SK-N-SH (cell line): ENCODE measurements around the gene ADRA1B. TPM values are rescaled to one million over a fixed set of nuclear protein-coding genes. Genes with fewer than 3 reads are reported as not detected.
A peak's percentile ranks its signal among the peaks of the same experiment; 100 is the strongest.

Experiments used
- CTCF ChIA-PET: fragments of 300-600, 350-600 bp; formaldehyde crosslinking; extraction: SDS; loops from one replicate; lab custom pipeline; 2021; lab: Yijun Ruan, JAX
- POLR2A ChIA-PET: fragments of 350-600 bp; sonication (Branson Sonifier 250); formaldehyde crosslinking; extraction: SDS; loops from one replicate; lab custom pipeline; 2020; ENCODE audit warnings: antibody characterized with exemption, inconsistent platforms; lab: Yijun Ruan, JAX
- DNase-seq: peaks from one replicate; pipeline ENCODE4 v3.0.0; 2012
- H2AFZ ChIP-seq: fragments of 200-600 bp; sonication (generic); 2 replicates; pipeline ENCODE4 v1.8.1; 2016; ENCODE audit warnings: antibody characterized with exemption, mild to moderate bottlenecking, low read depth
- H3F3A ChIP-seq: fragments of 200-600 bp; sonication (generic); replicated peaks from 2 replicates; pipeline ENCODE3; 2016; ENCODE audit warnings: antibody characterized with exemption, mild to moderate bottlenecking; ENCODE audit not compliant: insufficient read depth
- H3K27ac ChIP-seq, 2 experiments: fragments of 200-500 bp in 1 of 2; fragments of 200-600 bp in 1 of 2; sonication (Bioruptor generic) in 1 of 2; sonication (generic), shearing (Covaris generic) in 1 of 2; 2 replicates each; pipeline versions ENCODE4 v1.5.1 to v1.6.1; 2014 to 2016; ENCODE audit warnings: low read depth in 2 of 2, inconsistent platforms in 1 of 2, low read length in 1 of 2, mild to moderate bottlenecking in 1 of 2, mixed read lengths in 1 of 2
- H3K27me3 ChIP-seq: fragments of 200-600 bp; sonication (generic), shearing (Covaris generic); 2 replicates; pipeline ENCODE4 v1.6.1; 2016; ENCODE audit warnings: mixed run types; ENCODE audit not compliant: insufficient read depth
- H3K36me3 ChIP-seq, 2 experiments: fragments of 200-500 bp in 1 of 2; fragments of 200-600 bp in 1 of 2; sonication (Bioruptor generic) in 1 of 2; sonication (generic) in 1 of 2; replicated peaks in 1 of 2; 2 replicates each; pipeline versions ENCODE3 to v1.5.1; 2014 to 2016; ENCODE audit warnings: low read length in 1 of 2, mild to moderate bottlenecking in 1 of 2; ENCODE audit not compliant: insufficient read depth in 2 of 2, control insufficient read depth in 1 of 2
- H3K4me1 ChIP-seq, 2 experiments: fragments of 200-500 bp in 1 of 2; fragments of 200-600 bp in 1 of 2; sonication (Bioruptor generic) in 1 of 2; sonication (generic), shearing (Covaris generic) in 1 of 2; 2 replicates each; pipeline versions ENCODE4 v1.5.1 to v1.6.1; 2014 to 2016; ENCODE audit warnings: low read depth in 1 of 2, low read length in 1 of 2, mixed run types in 1 of 2; ENCODE audit not compliant: insufficient read depth in 2 of 2, control insufficient read depth in 1 of 2
- H3K4me2 ChIP-seq: fragments of 200-600 bp; sonication (generic), shearing (Covaris generic); 2 replicates; pipeline ENCODE4 v1.6.1; 2017; ENCODE audit warnings: mixed run types
- H3K4me3 ChIP-seq, 2 experiments: fragments of 200-500 bp in 1 of 2; fragments of 200-600 bp in 1 of 2; sonication (Bioruptor generic) in 1 of 2; sonication (generic), shearing (Covaris generic) in 1 of 2; 2 replicates each; pipeline versions ENCODE4 v1.5.1 to v1.8.1; 2014 to 2016; ENCODE audit warnings: low read depth in 2 of 2, inconsistent platforms in 1 of 2, low read length in 1 of 2, mild to moderate bottlenecking in 1 of 2, mixed read lengths in 1 of 2, moderate library complexity in 1 of 2
- H3K79me2 ChIP-seq: fragments of 200-600 bp; sonication (generic); 2 replicates; pipeline ENCODE4 v1.8.1; 2017; ENCODE audit warnings: mild to moderate bottlenecking; ENCODE audit not compliant: insufficient read depth
- H3K9ac ChIP-seq: fragments of 200-600 bp; sonication (generic); 2 replicates; pipeline ENCODE4 v1.6.1; 2017; ENCODE audit warnings: mixed run types
- H3K9me2 ChIP-seq: fragments of 200-600 bp; sonication (generic); 2 replicates; pipeline ENCODE4 v1.6.1; 2017; ENCODE audit warnings: mixed run types
- H3K9me3 ChIP-seq: fragments of 200-600 bp; sonication (generic); 2 replicates; pipeline ENCODE4 v1.6.1; 2017; ENCODE audit warnings: mixed run types, mild to moderate bottlenecking, moderate library complexity
- H4K20me1 ChIP-seq: fragments of 200-600 bp; sonication (generic); 2 replicates; pipeline ENCODE4 v1.6.1; 2017; ENCODE audit warnings: mild to moderate bottlenecking, mixed run types; ENCODE audit not compliant: insufficient read depth
- ELF1 ChIP-seq: IDR thresholded peaks from 2 replicates; pipeline ENCODE4 v1.4.0; 2012
- FOXJ3 ChIP-seq: sonication (generic); formaldehyde crosslinking; IDR thresholded peaks from 2 replicates; pipeline ENCODE4 v1.5.1; 2020; ENCODE audit warnings: mild to moderate bottlenecking, missing genetic modification reagents
- GABPA ChIP-seq: IDR thresholded peaks from 2 replicates; pipeline ENCODE4 v1.4.0; 2012; ENCODE audit warnings: low read depth, mild to moderate bottlenecking
- GATA2 ChIP-seq: sonication (generic); formaldehyde crosslinking; IDR thresholded peaks from 2 replicates; pipeline ENCODE4 v1.5.0; 2020; ENCODE audit warnings: mild to moderate bottlenecking, missing genetic modification reagents
- NRF1 ChIP-seq: IDR thresholded peaks from 2 replicates; pipeline ENCODE4 v1.6.1; 2012; ENCODE audit warnings: low read depth, mild to moderate bottlenecking, low read length
- POLR2AphosphoS5 ChIP-seq: IDR thresholded peaks from 2 replicates; pipeline ENCODE4 v1.6.1; 2012; ENCODE audit warnings: low read depth, low read length
- RCOR1 ChIP-seq: fragments of 150-350 bp; IDR thresholded peaks from 2 replicates; pipeline ENCODE4 v1.6.1; 2017; ENCODE audit warnings: antibody characterized with exemption, low read length
- RFX5 ChIP-seq: IDR thresholded peaks from 2 replicates; pipeline ENCODE4 v1.6.1; 2012; ENCODE audit warnings: mild to moderate bottlenecking, improper control_type of control experiment, low read length
- RXRA ChIP-seq: IDR thresholded peaks from 2 replicates; pipeline ENCODE4 v1.4.0; 2012; ENCODE audit warnings: low read depth, mild to moderate bottlenecking, borderline replicate concordance
- SIN3A ChIP-seq: IDR thresholded peaks from 2 replicates; pipeline ENCODE4 v1.6.1; 2012; ENCODE audit warnings: low read depth, mild to moderate bottlenecking, low read length, moderate library complexity, borderline replicate concordance
- SMC3 ChIP-seq: IDR thresholded peaks from 2 replicates; pipeline ENCODE4 v1.6.1; 2012; ENCODE audit warnings: low read depth, low read length, improper control_type of control experiment
- TCF12 ChIP-seq: IDR thresholded peaks from 2 replicates; pipeline ENCODE4 v1.4.0; 2012
- WGBS: methylation state at CpG from one replicate; pipeline ENCODE4 v1.1.6; 2017; ENCODE audit warnings: low lambda C conversion rate; 5-methylcytosine and 5-hydroxymethylcytosine counted together
- polyA plus RNA-seq, 3 experiments: library from polyadenylated mRNA; depleted of rRNA; stranded (reverse); fragments of >200 nt; gene quantifications; 2 replicates each; pipeline ENCODE4 v1.2.3, GENCODE V29; 2012
- TF ChIP-seq, protein P1 (sequence below): fragments of 150-350 bp; IDR thresholded peaks from 2 replicates; pipeline ENCODE4 v1.6.1; 2016; ENCODE audit warnings: mild to moderate bottlenecking, low read depth, low read length
- TF ChIP-seq, protein P2 (sequence below): IDR thresholded peaks from 2 replicates; pipeline ENCODE4; 2012
- TF ChIP-seq, protein P3 (sequence below): IDR thresholded peaks from 2 replicates; pipeline ENCODE4 v1.4.0; 2012; ENCODE audit warnings: low read depth, borderline replicate concordance
- TF ChIP-seq, protein P4 (sequence below): fragments of 150-350 bp; IDR thresholded peaks from 2 replicates; pipeline ENCODE4 v1.6.1; 2017; ENCODE audit warnings: antibody characterized with exemption, low read length, low read depth, borderline replicate concordance
- TF ChIP-seq, protein P5 (sequence below): IDR thresholded peaks from 2 replicates; pipeline ENCODE4 v1.4.0; 2012; ENCODE audit warnings: low read depth, borderline replicate concordance
- TF ChIP-seq, protein P6 (sequence below): IDR thresholded peaks from 2 replicates; pipeline ENCODE4 v1.4.0; 2012; ENCODE audit warnings: low read depth

The ADRA1B gene
- polyA plus RNA-seq, 1 of the 3 experiments (the other 2 are of a cell fraction) = 2.2 TPM

DNA sequence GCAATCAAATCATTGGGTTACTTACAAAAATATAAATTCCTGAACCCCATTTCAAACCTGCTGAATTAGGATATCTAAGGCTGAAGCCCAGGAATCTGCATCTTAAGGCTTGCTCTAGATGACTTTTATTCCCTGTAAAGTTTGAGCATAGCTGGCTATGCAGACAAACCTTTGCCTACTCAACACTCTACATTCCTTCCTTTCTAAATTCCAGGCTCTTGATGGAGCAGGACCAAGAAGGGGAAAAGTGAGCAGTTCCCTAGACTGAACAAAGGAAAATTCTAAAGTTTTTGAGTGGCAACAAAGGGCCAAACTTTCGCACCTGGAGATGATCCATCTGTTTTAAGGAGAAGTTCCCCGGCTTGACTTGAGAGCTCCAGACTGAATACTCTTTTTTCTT lies 9.8 kb upstream of the ADRA1B start (continued):
- no peak for TF ChIP-seq SIN3A

DNA sequence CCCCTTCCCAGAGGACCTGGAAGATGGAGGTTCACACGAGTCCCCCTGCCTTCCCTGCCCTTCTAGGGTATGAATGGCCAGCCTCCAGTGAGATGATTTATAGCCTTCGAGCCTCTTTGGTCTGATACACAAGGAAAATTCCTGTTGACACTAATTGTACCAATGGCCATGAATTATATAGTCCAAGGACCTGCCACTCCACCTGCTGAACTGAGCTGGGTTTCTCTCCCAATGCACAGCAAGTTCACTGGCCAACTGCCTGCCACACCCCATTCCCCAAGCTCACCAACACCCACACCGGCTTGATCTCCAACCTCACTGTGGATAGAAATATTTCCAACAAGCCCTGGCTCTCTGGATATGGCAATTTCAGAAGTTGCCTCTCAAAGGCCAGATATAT lies 9.3 kb upstream of the ADRA1B start:
- H4K20me1 ChIP-seq = no peaks in the 10 kb centered on the region
- H3K79me2 ChIP-seq = no peaks in the 10 kb centered on the region
- DNase-seq = no peak
- H3K4me3 ChIP-seq = no peak overlapping the region
- no peak overlapping the region for H2AFZ ChIP-seq
- H3K4me2 ChIP-seq = no peak overlapping the region; the same call in 1 of the 2 replicates
- H3K27ac ChIP-seq = peak overlapping the region in 1 of 2 experiments; percentile 54; a peak in 1 of 4 replicates
- H3K9ac ChIP-seq = no peak overlapping the region
- CTCF ChIA-PET = no interaction called here
- peaks cover 41% of the 10 kb centered on the region for H3F3A ChIP-seq
- 46% methylated on average over 3 of the region's 3 CpGs for WGBS
- POLR2A ChIA-PET = no interaction called here
- H3K4me1 ChIP-seq = peaks cover 0 to 33% of the 10 kb centered on the region in 2 experiments; a peak in 3 of 4 replicates
- TF ChIP-seq RFX5 (no peak), RXRA (no peak), RCOR1 (no peak), POLR2AphosphoS5 (no peak), GABPA (no peak)
- H3K9me3 ChIP-seq = no peaks in the 10 kb centered on the region
- H3K36me3 ChIP-seq = no peaks in the 10 kb centered on the region
- no peaks in the 10 kb centered on the region for H3K27me3 ChIP-seq
- H3K9me2 ChIP-seq = no peaks in the 10 kb centered on the region

DNA sequence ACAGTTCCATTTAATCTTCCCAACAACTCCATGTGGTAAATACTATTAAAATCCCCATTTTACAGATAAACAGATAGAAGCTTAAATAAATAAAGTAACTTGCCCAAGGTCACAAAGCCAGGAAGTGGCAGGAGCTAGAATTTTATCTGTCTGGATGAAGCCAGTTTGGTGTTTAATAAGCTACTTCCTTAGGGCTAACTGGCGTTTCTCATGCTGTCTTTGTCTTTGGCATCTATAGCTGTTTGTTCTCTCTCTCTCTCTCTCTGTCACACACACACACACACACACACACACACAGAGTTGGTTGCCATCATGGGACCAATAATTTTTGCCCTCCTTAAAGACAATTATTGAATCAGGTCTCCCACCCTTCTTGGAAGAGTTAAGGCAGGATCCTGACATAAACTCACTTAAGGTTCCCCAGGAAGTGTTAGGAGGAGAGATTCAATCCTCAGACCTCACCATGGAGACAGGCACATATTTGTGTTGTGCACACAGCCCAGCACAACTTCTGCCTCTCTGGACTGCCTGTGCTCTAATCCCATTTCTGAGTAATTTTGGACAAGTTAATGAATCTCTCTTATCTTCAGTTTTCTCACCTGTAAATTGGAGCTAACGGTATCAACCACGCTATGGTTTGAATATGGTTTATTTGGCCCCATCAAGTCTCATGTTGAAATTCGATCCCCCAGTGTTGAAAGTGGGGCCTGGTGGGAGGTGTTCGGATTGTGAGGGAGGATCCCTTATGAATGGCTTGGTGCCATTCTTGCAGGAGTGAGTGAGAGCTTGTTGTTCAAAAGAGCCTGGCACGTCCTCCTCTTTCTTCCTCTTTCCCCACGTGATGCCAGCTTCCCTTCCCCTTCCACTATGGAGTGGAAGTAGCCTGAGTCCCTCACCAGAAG lies 8.3 kb upstream of the ADRA1B start:
- H2AFZ ChIP-seq = no peak overlapping the region
- H3K9me3 ChIP-seq = no peaks in the 10 kb centered on the region
- TF ChIP-seq GATA2 (CRISPR knock-in tag) = no peak
- TF ChIP-seq RFX5 = no peak
- TF ChIP-seq ELF1 = no peak
- TF ChIP-seq RCOR1 = no peak
- no peak for TF ChIP-seq NRF1
- no peak for TF ChIP-seq TCF12
- no peak for TF ChIP-seq SMC3
- TF ChIP-seq, protein P1, sequence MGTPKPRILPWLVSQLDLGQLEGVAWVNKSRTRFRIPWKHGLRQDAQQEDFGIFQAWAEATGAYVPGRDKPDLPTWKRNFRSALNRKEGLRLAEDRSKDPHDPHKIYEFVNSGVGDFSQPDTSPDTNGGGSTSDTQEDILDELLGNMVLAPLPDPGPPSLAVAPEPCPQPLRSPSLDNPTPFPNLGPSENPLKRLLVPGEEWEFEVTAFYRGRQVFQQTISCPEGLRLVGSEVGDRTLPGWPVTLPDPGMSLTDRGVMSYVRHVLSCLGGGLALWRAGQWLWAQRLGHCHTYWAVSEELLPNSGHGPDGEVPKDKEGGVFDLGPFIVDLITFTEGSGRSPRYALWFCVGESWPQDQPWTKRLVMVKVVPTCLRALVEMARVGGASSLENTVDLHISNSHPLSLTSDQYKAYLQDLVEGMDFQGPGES = no peak
- TF ChIP-seq, protein P2, sequence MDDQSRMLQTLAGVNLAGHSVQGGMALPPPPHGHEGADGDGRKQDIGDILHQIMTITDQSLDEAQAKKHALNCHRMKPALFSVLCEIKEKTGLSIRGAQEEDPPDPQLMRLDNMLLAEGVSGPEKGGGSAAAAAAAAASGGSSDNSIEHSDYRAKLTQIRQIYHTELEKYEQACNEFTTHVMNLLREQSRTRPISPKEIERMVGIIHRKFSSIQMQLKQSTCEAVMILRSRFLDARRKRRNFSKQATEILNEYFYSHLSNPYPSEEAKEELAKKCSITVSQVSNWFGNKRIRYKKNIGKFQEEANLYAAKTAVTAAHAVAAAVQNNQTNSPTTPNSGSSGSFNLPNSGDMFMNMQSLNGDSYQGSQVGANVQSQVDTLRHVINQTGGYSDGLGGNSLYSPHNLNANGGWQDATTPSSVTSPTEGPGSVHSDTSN = no peak
- TF ChIP-seq, protein P3, sequence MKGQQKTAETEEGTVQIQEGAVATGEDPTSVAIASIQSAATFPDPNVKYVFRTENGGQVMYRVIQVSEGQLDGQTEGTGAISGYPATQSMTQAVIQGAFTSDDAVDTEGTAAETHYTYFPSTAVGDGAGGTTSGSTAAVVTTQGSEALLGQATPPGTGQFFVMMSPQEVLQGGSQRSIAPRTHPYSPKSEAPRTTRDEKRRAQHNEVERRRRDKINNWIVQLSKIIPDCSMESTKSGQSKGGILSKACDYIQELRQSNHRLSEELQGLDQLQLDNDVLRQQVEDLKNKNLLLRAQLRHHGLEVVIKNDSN = no peak
- TF ChIP-seq, protein P4, sequence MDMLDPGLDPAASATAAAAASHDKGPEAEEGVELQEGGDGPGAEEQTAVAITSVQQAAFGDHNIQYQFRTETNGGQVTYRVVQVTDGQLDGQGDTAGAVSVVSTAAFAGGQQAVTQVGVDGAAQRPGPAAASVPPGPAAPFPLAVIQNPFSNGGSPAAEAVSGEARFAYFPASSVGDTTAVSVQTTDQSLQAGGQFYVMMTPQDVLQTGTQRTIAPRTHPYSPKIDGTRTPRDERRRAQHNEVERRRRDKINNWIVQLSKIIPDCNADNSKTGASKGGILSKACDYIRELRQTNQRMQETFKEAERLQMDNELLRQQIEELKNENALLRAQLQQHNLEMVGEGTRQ = no peak
- TF ChIP-seq, protein P5, sequence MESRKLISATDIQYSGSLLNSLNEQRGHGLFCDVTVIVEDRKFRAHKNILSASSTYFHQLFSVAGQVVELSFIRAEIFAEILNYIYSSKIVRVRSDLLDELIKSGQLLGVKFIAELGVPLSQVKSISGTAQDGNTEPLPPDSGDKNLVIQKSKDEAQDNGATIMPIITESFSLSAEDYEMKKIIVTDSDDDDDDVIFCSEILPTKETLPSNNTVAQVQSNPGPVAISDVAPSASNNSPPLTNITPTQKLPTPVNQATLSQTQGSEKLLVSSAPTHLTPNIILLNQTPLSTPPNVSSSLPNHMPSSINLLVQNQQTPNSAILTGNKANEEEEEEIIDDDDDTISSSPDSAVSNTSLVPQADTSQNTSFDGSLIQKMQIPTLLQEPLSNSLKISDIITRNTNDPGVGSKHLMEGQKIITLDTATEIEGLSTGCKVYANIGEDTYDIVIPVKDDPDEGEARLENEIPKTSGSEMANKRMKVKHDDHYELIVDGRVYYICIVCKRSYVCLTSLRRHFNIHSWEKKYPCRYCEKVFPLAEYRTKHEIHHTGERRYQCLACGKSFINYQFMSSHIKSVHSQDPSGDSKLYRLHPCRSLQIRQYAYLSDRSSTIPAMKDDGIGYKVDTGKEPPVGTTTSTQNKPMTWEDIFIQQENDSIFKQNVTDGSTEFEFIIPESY = no peak
- TF ChIP-seq POLR2AphosphoS5 = no peak
- no peak for TF ChIP-seq FOXJ3 (CRISPR knock-in tag)
- TF ChIP-seq, protein P6, sequence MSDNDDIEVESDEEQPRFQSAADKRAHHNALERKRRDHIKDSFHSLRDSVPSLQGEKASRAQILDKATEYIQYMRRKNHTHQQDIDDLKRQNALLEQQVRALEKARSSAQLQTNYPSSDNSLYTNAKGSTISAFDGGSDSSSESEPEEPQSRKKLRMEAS = no peak
- H3K9ac ChIP-seq = no peak overlapping the region
- ChIA-PET POLR2A (no interaction called here), CTCF (no interaction called here)
- no peaks in the 10 kb centered on the region for H3K79me2 ChIP-seq
- H4K20me1 ChIP-seq = no peaks in the 10 kb centered on the region
- peaks cover 47% of the 10 kb centered on the region for H3F3A ChIP-seq
- no peak overlapping the region for H3K4me3 ChIP-seq
- H3K4me1 ChIP-seq = peaks cover 0 to 36% of the 10 kb centered on the region in 2 experiments; a peak in 3 of 4 replicates
- H3K27ac ChIP-seq = peak overlapping the region in 1 of 2 experiments; percentile 54; a peak in 2 of 4 replicates
- no peak overlapping the region for H3K4me2 ChIP-seq
- no peaks in the 10 kb centered on the region for H3K27me3 ChIP-seq
- H3K36me3 ChIP-seq = no peaks in the 10 kb centered on the region
- no peaks in the 10 kb centered on the region for H3K9me2 ChIP-seq
- 59% methylated on average over 7 of the region's 7 CpGs for WGBS
- no peak for DNase-seq
